ENCODE results near the gene PTPN23. TPM values are rescaled to one million over a fixed set of nuclear protein-coding genes. Genes with fewer than 3 reads are reported as not detected.

Gene PTPN23
- total and polyA plus RNA-seq, 10 of the 15 experiments (the other 5 are each of a cell fraction or from before 2014, with no cell fraction given): 0.44 to 28.6 (median 4.4) TPM

- Histone ChIP-seq H3K4me1 (ENCODE audit: control insufficient read depth, insufficient read depth, low read length) (peaks cover 18% of the 10 kb centered on the region), H3K9ac (ENCODE audit: control insufficient read depth, insufficient read depth, low read length) (no peak overlapping the region), H3K9me3 (replicated peaks; ENCODE audit: control insufficient read depth, insufficient read depth, low read length) (no peaks in the 10 kb centered on the region), H3K4me3 (no peak overlapping the region), H3K27ac (ENCODE audit: control insufficient read depth, insufficient read depth) (no peak overlapping the region), H2AFZ (ENCODE audit: control insufficient read depth, low read depth, low read length) (no peak overlapping the region), H4K20me1 (ENCODE audit: control insufficient read depth, insufficient read depth) (no peaks in the 10 kb centered on the region), H3K36me3 (ENCODE audit: control insufficient read depth in 2 of 2, insufficient read depth in 2 of 2, low read length in 1 of 2) (no peaks in the 10 kb centered on the region), H3K27me3 (replicated peaks in 1 of 2; ENCODE audit: control insufficient read depth in 2 of 2, insufficient read depth in 2 of 2, low read length in 1 of 2) (no peaks in the 10 kb centered on the region), H3K79me2 (ENCODE audit: control insufficient read depth, insufficient read depth, low read length) (peaks cover 26% of the 10 kb centered on the region), H3K4me2 (ENCODE audit: control insufficient read depth, insufficient read depth) (no peak overlapping the region)
- no peak for FAIRE-seq
- ChIA-PET RAD21 (ENCODE audit: unreplicated experiment) (no interaction called here), POLR2A (no interaction called here), CTCF (interaction anchor here (0.6 to 1.1 kb wide), 3 partner anchors 10 to 243 kb away, joined by 3 read pairs; no protein-coding TSS in a partner anchor), SMC1A (ENCODE audit: uncharacterized antibody, unreplicated experiment) (interaction anchor here (0.8 to 1.1 kb wide), 3 partner anchors 47 to 364 kb away, joined by 3 read pairs; no protein-coding TSS in a partner anchor)
- in situ Hi-C loops (cut with MboI): loop anchor here (10.0 kb wide), 1 partner anchor 662 kb away; the partner anchor contains the start of gene PRSS50
- 83% methylated on average over 2 of the region's 2 CpGs for WGBS (ENCODE audit: insufficient coverage, insufficient replicate concordance, low lambda C conversion rate, missing lambda C conversion rate)
- intact Hi-C loops (cut with micrococcal nuclease; ENCODE audit: unreplicated experiment): loop anchor here (10.0 kb wide), 1 partner anchor 92 kb away; the partner anchor contains the start of genes KIF9 and KLHL18
- no TSS peak for BruUV-seq (replicated peaks)
- no peak for DNase-seq (ENCODE audit: low read depth, low spot score)
- TF ChIP-seq SRF (IDR thresholded peaks at IDR 0.05; ENCODE audit: low read depth in 2 of 2, low read length in 2 of 2) (peak; percentile 73 to 91; a peak in 3 of 4 replicates), HDAC2 (IDR thresholded peaks at IDR 0.05) (no peak), SPI1 (IDR thresholded peaks at IDR 0.05; ENCODE audit: borderline replicate concordance, insufficient read depth, low read depth, low read length) (peak; percentile 58; the same call in 1 of the 2 replicates), FOXM1 (IDR thresholded peaks at IDR 0.05; ENCODE audit: low read depth, low read length) (no peak)
- TF ChIP-seq, protein P1, sequence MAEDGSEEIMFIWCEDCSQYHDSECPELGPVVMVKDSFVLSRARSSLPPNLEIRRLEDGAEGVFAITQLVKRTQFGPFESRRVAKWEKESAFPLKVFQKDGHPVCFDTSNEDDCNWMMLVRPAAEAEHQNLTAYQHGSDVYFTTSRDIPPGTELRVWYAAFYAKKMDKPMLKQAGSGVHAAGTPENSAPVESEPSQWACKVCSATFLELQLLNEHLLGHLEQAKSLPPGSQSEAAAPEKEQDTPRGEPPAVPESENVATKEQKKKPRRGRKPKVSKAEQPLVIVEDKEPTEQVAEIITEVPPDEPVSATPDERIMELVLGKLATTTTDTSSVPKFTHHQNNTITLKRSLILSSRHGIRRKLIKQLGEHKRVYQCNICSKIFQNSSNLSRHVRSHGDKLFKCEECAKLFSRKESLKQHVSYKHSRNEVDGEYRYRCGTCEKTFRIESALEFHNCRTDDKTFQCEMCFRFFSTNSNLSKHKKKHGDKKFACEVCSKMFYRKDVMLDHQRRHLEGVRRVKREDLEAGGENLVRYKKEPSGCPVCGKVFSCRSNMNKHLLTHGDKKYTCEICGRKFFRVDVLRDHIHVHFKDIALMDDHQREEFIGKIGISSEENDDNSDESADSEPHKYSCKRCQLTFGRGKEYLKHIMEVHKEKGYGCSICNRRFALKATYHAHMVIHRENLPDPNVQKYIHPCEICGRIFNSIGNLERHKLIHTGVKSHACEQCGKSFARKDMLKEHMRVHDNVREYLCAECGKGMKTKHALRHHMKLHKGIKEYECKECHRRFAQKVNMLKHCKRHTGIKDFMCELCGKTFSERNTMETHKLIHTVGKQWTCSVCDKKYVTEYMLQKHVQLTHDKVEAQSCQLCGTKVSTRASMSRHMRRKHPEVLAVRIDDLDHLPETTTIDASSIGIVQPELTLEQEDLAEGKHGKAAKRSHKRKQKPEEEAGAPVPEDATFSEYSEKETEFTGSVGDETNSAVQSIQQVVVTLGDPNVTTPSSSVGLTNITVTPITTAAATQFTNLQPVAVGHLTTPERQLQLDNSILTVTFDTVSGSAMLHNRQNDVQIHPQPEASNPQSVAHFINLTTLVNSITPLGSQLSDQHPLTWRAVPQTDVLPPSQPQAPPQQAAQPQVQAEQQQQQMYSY (CRISPR knock-in tag; IDR thresholded peaks at IDR 0.05): no peak
- ATAC-seq: no peak
These were observed 3.6 kb upstream of the PTPN23 start for GRCh38 chr3:47377186-47377585.
